Kidney capillary endothelial cell (primary cell): Measurements from ENCODE around the gene FITM1.

Source experiments
- DNase-seq: peaks from one replicate; pipeline ENCODE4 v3.0.0-alpha.2; 2018; ENCODE audit warnings: low spot score

FITM1 gene

DNA sequence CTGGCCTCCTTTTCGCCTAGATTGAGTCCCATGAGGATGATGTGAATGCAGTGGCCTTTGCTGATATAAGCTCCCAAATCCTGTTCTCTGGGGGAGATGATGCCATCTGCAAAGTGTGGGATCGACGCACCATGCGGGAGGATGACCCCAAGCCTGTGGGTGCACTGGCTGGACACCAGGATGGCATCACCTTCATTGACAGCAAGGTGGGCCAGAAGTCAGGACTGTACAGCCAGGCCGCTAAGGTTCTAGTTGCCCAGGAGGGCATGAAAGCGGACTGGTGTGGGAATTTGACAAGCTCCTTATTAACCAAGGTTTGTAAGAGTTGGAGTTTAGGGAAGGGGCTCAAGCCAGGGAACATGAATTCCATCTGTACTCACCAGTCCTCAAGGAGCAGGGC, 10.8 kb upstream of the FITM1 start:
- no peak for DNase-seq

DNA sequence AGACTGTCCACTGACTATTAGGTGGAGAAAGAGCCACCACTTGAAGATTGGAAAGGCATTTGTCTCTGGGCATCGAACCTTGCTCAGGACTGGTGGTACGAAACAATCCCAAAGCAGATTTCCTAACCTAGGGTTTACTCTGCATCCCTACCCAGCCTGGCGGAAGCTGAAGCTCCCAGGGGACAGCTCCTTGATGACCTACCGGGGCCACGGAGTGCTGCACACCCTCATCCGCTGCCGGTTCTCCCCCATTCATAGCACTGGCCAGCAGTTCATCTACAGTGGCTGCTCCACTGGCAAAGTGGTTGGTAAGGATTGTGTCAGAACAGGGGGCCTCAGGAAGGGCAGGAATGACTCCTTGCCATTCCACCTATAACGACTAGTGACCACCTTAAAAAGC, 9.2 kb upstream of the FITM1 start:
- no peak for DNase-seq

DNA sequence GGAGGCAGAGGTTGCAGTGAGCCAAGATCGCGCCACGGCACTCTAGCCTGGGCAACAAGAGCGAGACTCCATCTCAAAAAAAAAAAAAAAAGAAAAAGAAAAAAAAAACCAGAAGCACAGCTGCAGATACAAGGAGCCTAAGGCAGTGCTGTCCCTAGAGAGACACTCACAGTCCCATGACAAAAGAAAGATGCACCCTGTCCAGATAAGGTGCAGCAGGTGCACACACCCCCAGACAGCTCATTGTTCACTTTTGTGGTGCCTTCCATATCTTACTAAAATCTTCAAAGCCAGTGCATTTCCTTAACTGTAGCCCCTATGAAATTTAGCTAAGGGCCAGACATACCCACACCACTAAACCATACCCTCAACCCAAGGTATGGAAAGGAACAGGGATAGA, 8.0 kb upstream of the FITM1 start:
- DNase-seq = no peak

DNA sequence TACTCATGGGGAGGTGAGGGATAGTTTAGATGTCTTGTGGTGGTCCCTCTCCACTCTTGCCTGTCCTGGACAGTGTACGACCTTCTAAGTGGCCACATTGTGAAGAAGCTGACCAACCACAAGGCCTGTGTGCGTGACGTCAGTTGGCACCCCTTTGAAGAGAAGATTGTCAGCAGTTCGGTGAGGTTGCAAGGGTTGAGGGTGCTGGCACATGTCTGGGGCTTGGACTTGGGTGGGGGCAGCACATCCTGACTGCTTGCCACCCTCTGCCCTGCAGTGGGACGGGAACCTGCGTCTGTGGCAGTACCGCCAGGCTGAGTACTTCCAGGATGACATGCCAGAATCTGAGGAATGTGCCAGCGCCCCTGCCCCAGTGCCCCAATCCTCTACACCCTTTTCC, 7.6 kb upstream of the FITM1 start:
- DNase-seq = no peak

DNA sequence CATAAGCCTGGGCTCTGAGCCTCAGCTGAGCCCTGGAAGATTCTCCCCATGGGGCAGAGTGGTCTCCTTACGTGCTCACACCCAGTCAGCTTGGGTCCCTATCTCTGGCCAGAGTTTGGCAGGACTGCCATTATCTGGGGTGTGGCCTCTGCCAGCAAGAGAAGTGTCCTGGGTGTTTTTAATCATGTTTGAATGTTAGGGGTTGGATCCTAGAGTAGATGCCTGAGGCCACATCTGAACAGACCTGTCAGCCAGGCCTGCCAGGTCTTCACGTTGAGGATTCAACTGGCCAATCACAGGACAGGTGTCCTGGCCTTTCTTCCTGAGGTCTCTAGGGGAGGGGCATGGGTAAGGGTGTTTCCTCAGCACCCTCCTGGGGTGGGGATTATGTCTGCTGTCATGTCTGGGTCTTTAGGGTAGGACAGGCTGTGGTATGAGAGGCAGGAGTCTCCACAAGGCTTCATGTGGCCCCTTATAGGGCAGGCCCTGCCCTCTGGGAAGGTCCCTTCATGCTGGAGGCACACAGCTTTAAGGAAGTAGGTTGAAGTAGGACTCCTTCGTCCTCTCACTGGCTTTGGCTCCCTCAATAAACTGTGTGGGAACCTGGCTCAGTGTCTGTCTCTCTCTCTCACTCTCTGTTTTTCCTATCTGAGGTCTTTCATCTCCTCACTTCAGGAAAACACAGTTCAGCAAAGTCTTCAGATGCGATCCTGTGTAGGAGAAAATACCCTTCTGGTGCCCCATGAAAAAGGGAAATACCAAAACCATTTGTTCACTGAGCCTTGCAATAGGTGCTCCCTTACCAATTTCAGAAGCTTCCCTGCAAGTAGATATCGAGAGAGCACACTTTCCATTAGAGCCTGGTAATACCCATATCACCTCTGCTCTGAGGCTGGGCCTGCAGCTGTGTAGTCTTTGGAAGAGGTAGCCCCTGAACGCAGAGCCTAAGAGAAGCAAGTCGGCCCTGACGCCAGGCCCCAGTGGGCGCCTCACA, 6.7 kb upstream of the FITM1 start:
- no peak for DNase-seq

DNA sequence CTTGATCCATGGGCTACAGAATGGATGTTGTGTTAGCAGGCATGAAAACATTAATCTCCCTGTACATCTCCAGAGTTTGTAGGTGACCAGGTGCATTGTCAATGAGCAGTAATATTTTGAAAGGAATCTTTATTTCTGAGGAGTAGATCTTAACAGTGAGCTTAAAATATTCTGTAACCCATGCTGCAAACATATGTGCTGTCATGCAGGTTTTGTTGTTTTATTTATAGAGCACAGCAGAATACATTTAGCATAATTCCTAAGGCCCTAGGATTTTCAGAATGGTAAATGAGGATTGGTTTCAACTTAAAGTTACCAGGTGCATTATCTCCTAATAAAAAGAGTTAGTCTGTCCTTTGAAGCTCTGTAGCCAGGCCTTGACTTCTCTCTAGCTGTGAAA, 3.5 kb upstream of the FITM1 start:
- DNase-seq = no peak

DNA sequence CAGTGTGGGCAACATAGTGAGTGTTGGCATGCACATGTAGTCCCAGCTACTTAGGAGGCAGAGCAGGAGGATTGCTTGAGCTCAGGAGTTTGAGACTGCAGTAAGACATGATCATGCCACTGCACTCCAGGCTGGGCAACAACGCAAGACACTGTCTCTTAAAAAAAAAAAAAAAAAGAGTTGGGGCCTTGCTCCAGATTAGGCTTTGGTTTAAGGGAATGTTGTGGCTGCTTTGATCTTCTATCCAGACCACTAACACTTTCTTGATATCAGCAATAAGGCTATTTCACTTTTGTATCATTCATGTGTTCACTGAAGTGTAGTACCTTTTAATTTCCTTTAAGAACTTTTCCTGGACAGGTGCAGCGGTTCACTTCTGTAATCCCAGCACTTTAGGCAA, 2.8 kb upstream of the FITM1 start:
- DNase-seq = no peak

DNA sequence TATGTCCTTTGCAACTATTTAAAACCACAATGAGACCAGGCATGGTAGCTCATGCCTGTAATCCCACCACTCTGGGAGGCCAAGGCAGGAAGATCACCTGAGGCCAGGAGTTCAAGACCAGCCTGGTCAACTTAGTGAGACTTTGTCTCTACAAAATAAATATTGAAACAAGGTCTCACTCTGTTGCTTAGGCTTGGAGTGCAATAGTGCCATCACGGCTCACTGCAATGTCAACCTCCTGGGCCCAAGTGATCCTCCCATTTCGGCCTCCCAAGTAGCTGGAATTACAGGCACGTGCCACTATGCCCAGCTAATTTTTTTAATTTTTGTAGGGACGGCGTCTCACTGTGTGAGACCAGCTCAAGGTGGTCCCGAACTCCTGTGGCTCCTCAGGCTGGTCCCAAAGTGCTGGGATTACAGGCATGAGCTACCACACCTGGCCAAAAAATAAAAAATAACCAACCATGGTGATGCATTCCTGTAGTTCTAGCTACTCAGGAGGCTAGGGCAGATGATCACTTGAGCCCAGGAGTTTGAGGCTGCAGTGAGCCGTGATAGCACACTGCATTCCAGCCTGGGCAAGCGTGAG, 955 bp upstream of the FITM1 start:
- DNase-seq = no peak

DNA sequence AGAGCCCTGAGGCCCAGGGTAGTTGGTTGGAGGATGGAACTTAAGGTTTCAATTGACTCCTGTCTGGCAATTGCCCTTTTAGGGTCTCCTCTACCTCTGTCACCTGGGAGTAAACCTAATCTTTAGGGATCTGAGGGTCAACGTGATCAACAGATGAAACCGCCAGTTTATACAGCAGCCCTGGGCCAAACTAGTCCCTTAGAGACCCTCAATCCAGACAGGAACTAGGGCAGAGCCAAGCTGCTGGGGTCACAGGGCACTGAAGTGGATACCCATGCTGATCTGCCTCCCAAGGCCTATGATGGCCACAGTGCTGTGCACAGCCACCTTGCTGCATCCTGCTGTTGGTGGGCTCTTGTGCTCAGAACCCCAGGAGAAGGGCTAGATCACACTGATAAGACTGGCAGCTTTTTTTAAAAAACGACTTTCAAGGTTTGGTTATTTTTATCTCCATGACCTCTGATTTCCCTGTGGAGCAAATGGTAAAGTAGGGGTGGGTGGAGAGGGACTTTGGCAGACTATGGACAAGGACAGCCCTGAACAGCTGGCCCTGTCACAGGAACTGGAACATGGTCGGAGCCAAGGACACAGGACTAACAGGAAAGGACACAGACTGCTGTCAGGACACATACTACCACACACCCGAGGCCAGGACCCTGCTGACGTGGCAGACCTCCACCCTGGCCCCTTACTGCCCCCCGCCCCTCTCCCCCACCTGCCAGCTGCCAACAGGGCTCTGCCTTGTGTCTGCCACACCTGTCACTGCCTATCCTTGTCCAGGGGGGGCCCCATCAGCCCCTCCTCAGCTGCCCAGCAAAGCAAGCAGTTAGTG, 474 bp downstream of the FITM1 start:
- no peak for DNase-seq

DNA sequence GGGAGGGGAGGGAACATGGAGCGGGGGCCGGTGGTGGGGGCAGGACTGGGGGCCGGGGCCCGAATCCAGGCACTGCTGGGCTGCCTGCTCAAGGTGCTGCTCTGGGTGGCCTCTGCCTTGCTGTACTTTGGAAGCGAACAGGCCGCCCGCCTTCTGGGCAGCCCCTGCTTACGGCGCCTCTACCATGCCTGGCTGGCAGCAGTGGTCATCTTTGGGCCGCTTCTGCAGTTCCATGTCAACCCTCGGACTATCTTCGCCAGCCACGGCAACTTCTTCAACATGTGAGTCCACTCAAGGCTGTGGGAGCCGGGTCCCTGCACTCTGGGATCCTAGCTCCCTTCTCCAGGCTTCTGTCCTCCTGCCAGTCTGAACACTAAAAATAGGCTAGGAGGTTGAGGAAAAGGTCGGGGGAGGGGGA, 1.1 kb downstream of the FITM1 start:
- no peak for DNase-seq

DNA sequence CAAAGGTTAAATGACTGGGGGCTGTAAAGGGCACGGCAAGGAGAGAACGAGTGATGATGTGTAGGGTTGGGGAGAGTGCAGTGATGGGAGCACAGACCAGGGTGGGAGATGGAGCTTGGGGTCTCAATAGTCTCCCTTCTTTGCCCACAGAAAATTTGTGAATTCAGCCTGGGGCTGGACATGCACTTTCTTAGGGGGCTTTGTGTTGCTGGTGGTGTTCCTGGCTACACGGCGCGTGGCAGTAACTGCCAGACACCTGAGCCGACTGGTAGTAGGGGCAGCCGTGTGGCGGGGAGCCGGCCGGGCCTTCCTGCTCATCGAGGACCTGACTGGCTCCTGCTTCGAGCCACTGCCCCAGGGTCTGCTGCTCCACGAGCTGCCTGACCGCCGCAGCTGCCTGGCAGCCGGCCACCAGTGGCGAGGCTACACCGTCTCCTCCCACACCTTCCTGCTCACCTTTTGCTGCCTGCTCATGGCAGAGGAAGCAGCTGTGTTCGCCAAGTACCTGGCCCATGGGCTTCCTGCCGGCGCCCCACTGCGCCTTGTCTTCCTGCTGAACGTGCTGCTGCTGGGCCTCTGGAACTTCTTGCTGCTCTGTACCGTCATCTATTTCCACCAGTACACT, 1.7 kb downstream of the FITM1 start:
- no peak for DNase-seq

DNA sequence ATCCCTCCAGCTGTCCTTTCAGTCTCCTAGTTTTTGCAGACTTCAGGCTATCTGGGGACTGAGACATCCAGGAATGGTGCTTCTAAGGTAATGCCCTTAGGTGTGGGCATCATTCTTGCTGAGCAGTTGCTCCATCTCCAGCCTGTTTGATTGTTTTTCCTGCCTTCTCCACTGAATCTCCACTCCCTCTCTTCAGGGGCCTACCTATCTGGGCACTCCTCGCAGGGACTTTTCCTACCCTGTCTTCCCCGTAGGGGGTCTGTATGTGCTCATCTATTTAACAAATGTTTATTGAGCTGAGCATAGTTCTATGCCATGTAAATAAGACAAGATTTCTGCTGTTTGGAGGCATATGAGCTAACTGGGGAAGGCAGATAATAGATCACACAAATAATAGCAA, 2.5 kb downstream of the FITM1 start:
- DNase-seq = no peak

DNA sequence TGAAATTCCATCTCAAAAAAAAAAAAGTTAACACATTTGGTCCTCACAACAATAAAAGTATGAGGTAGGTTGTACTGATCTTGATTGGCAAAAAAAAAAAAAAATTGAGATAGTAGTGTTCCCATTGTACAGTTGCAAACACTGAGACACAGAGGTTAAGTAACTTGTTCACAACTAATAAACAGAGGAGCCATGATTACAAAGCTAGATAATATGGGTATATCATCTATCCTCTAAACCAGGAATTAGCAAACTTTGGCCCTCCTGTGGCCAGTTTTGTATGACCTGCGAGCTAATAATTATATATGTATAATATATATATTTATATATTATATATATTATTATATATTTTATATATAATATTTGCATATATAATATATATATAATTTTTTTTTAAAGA, 3.3 kb downstream of the FITM1 start:
- DNase-seq = no peak

DNA sequence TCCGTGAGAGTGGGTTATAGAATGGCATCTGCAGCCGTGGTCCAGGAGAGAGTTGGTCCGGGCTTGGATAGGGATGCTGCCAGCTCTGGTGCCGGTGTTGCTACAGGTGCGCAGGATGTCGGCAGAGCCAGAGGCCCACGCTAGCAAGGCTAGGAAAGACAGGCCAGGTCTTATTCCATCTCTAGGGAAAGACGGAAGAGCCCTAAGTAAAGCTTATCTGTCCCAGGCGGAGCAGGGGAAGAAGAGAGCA, 5.0 kb downstream of the FITM1 start:
- no peak for DNase-seq

DNA sequence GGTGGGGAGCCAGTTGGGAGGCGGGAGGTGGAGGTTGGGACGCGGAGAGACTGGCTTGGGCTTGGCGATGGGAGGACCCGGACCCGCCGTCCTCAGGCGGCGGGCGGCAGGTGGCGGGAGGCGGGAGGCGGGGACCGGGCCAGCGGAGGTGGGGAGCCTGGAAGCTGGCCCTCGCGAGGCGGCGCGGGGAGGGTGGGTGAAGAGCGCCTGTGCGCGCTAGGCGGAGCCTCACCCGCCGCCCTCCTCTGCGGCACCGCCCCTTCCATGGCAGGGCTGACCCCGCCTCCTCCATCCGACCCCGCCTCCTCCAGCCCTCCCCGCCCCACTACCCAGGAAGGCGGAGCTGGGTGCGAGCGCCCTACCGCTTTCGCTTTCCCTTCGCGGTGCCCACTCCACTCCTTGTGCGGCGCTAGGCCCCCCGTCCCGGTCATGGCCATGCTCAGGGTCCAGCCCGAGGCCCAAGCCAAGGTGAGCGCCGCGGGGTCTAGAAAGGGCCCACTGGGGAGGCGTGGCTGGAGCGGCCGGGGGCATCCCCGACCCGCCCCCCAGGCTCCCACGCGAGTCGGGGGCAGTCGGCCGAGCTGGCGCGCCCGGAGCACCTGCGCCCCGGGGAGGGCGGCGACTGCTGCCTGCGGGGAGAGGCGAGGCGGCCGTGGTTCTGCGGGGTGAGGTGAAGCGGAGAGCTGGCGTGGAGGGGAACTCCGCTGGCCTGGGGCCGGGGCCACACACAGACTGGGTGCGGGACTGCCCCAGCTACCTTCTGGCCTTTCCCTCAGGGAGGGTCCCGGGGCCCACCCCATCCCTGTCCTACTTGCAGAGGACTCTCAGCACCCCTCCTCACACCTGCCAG, 5.6 kb downstream of the FITM1 start, which contains the start of gene PSME1:
Gene PSME1, plus strand, starts transcription at position 361 of the 850 bp plus-strand sequence. Its CDS starts 69 bp downstream, at position 430.
- DNase-seq = peak; percentile 76

DNA sequence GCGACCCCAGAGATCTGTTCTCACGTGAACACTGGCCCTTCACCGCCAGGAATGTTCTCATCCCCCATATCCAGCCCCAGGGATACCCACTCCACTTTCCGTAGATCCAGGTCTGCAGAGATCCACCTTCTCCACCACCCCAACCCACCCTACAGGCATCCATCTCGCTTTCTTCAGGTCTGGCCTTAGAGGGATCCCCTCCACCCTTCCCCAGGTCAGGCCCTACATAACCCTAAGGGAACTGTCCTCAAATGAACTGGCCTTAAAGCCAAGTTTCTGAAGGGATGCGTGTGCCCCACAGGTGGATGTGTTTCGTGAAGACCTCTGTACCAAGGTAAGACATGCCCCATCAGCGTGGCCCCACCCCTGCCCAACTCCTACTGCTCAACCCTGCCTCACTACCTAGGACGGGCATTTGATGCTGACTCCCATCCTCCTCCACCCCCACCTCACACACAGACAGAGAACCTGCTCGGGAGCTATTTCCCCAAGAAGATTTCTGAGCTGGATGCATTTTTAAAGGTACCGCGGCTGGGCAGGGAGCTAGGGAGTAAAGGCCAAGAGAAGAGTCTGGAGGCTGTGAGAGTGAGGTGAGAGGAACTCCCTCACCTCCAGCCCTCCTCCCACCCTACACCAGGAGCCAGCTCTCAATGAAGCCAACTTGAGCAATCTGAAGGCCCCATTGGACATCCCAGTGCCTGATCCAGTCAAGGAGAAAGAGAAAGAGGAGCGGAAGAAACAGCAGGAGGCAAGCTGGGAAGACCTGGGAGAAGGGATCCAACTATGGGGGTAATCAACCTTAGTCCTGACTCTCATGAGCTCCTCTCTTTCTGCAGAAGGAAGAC, 6.4 kb downstream of the FITM1 start:
- DNase-seq = no peak

DNA sequence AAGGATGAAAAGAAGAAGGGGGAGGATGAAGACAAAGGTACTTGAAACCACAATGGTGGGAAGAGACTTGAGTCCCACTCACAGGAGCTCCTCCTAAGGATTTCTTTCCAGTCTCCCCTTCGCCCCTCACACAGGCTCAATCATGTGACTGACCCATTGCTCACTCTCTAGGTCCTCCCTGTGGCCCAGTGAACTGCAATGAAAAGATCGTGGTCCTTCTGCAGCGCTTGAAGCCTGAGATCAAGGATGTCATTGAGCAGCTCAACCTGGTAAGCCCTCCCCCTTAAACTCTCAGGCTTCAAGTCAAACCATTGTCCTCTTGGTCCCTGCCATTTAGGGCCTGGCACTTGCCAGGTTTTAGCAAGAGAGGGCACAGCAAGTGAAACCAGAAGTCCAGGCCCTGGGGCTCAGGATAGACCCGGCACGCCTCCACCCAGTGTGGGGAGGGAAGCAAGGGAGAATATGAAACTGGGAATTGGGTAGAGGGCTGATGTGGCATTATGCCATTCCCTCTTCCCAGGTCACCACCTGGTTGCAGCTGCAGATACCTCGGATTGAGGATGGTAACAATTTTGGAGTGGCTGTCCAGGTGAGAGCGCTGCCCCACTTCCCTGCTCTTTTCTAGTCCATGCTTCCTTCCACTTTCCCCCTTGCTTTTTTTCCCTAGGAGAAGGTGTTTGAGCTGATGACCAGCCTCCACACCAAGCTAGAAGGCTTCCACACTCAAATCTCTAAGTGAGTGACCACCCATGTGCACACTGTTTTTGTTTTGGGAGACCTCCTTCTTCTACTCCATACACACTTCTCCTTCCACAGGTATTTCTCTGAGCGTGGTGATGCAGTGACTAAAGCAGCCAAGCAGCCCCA, 7.3 kb downstream of the FITM1 start:
- no peak for DNase-seq

DNA sequence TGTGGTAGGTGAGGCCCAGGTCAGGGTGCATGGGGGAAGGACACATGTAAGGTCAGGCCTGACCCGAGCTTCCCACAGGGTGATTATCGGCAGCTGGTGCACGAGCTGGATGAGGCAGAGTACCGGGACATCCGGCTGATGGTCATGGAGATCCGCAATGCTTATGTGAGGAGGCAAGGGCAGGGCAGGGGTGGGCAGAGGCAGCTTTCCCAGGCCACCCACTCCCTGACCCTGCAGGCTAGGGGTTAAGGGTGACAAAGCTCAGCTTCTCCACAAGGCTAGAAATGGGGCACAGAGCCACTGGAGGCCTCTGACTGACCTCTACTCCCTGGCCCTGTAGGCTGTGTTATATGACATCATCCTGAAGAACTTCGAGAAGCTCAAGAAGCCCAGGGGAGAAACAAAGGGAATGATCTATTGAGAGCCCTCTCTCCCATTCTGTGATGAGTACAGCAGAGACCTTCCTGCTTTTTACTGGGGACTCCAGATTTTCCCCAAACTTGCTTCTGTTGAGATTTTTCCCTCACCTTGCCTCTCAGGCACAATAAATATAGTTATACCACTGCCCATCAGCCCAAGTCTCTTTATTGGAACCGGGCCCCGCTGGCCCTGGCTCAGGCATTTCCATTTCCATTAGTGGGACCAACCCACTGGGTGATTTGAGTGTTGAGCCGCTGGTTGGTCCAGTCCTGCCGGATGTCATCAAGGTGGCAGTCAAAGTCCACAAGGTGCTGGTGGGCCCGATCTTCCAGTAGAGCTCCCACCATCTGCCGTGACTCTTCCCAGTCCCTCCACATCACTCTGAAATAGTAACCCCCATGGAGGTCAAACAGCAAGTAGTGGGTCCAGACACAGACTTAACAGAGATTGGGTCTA, 8.2 kb downstream of the FITM1 start:
- DNase-seq = no peak
